ENCODE measurements around the gene COLGALT1.

The COLGALT1 gene

GRCh38 chr19:17555929-17556813 is 722 bp downstream of the COLGALT1 start:
- Histone ChIP-seq H3K9me3 (ENCODE audit: control extremely low read depth in 1 of 5, control insufficient read depth in 4 of 5, insufficient read depth in 2 of 5, low read depth in 1 of 5, low read length in 4 of 5) (no peaks in the 10 kb centered on the region), H3K27ac (ENCODE audit: insufficient read depth in 1 of 2, low read depth in 1 of 2, low read length in 2 of 2, poor library complexity in 1 of 2, severe bottlenecking in 2 of 2) (peak overlapping the region; percentile 15 to 76), H3K27me3 (replicated peaks in 2 of 5; ENCODE audit: control insufficient read depth in 4 of 5, insufficient read depth in 5 of 5, low read length in 4 of 5) (no peaks in the 10 kb centered on the region), H3K36me3 (ENCODE audit: control insufficient read depth in 4 of 4, insufficient read depth in 4 of 4, low read length in 3 of 4) (peaks cover 7 to 26% (median 14%) of the 10 kb centered on the region in 4 experiments), H3K4me3 (ENCODE audit: control insufficient read depth in 1 of 7, extremely low read depth in 1 of 7, insufficient read depth in 4 of 7, low read depth in 2 of 7, low read length in 6 of 7) (peak overlapping the region; percentile 45 to 94 (median 88)), H3K4me1 (ENCODE audit: control extremely low read depth in 1 of 4, control insufficient read depth in 4 of 4, insufficient read depth in 4 of 4, low read length in 3 of 4) (peaks cover 8 to 26% (median 16%) of the 10 kb centered on the region in 4 experiments)
- ChIA-PET POLR2A (interaction anchor here (0.7 kb wide), 1 partner anchor 10 kb away, joined by 3 read pairs; no protein-coding TSS in a partner anchor), CTCF (interaction anchor here (0.7 to 2.0 kb wide), 6 partner anchors 12 to 135 kb away, joined by 3 to 6 read pairs (median 4); no protein-coding TSS in a partner anchor)
- DNase-seq: peak in 2 of 3 donors; percentile 51 to 54
- WGBS (ENCODE audit: insufficient coverage): 10% methylated on average over 46 of the region's 46 CpGs

GRCh38 chr19:17556995-17557394 is 1.5 kb downstream of the COLGALT1 start:
- no peak for DNase-seq
- CTCF ChIA-PET: interaction anchor here (1.2 to 2.0 kb wide), 5 partner anchors 11 to 61 kb away, joined by 3 to 6 read pairs (median 5); no protein-coding TSS in a partner anchor

GRCh38 chr19:17557466-17557865 is 2.0 kb downstream of the COLGALT1 start:
- Histone ChIP-seq H3K36me3 (ENCODE audit: control insufficient read depth in 4 of 4, insufficient read depth in 4 of 4, low read length in 3 of 4) (peaks cover 7 to 39% (median 15%) of the 10 kb centered on the region in 4 experiments), H3K4me3 (ENCODE audit: control insufficient read depth in 1 of 7, extremely low read depth in 1 of 7, insufficient read depth in 4 of 7, low read depth in 2 of 7, low read length in 6 of 7) (no peak overlapping the region), H3K27ac (ENCODE audit: insufficient read depth in 1 of 2, low read depth in 1 of 2, low read length in 2 of 2, poor library complexity in 1 of 2, severe bottlenecking in 2 of 2) (no peak overlapping the region), H3K4me1 (ENCODE audit: control extremely low read depth in 1 of 4, control insufficient read depth in 4 of 4, insufficient read depth in 4 of 4, low read length in 3 of 4) (peaks cover 8 to 30% (median 21%) of the 10 kb centered on the region in 4 experiments), H3K9me3 (ENCODE audit: control extremely low read depth in 1 of 5, control insufficient read depth in 4 of 5, insufficient read depth in 2 of 5, low read depth in 1 of 5, low read length in 4 of 5) (no peaks in the 10 kb centered on the region), H3K27me3 (replicated peaks in 2 of 5; ENCODE audit: control insufficient read depth in 4 of 5, insufficient read depth in 5 of 5, low read length in 4 of 5) (no peaks in the 10 kb centered on the region)
- POLR2A ChIA-PET: no interaction called here
- CTCF ChIA-PET: interaction anchor here (1.5 to 2.0 kb wide), 3 partner anchors 11 to 17 kb away, joined by 3 to 6 read pairs (median 5); no protein-coding TSS in a partner anchor
- WGBS (ENCODE audit: insufficient coverage): 96% methylated on average over 4 of the region's 9 CpGs
- DNase-seq: no peak

More at GRCh38 chr19:17556995-17557394, 1.5 kb downstream of the COLGALT1 start:
- peak overlapping the region in 1 of 2 experiments; percentile 76 for H3K27ac ChIP-seq (ENCODE audit: insufficient read depth in 1 of 2, low read depth in 1 of 2, low read length in 2 of 2, poor library complexity in 1 of 2, severe bottlenecking in 2 of 2)
- no peaks in the 10 kb centered on the region for H3K27me3 ChIP-seq (replicated peaks in 2 of 5; ENCODE audit: control insufficient read depth in 4 of 5, insufficient read depth in 5 of 5, low read length in 4 of 5)
- peaks cover 7 to 34% (median 15%) of the 10 kb centered on the region in 4 experiments for H3K36me3 ChIP-seq (ENCODE audit: control insufficient read depth in 4 of 4, insufficient read depth in 4 of 4, low read length in 3 of 4)
- 75% methylated on average over 5 of the region's 7 CpGs for WGBS (ENCODE audit: insufficient coverage)
- no peaks in the 10 kb centered on the region for H3K9me3 ChIP-seq (ENCODE audit: control extremely low read depth in 1 of 5, control insufficient read depth in 4 of 5, insufficient read depth in 2 of 5, low read depth in 1 of 5, low read length in 4 of 5)
- peak overlapping the region in 4 of 7 experiments; percentile 78 to 94 (median 88) for H3K4me3 ChIP-seq (ENCODE audit: control insufficient read depth in 1 of 7, extremely low read depth in 1 of 7, insufficient read depth in 4 of 7, low read depth in 2 of 7, low read length in 6 of 7)
- peaks cover 8 to 26% (median 17%) of the 10 kb centered on the region in 4 experiments for H3K4me1 ChIP-seq (ENCODE audit: control extremely low read depth in 1 of 4, control insufficient read depth in 4 of 4, insufficient read depth in 4 of 4, low read length in 3 of 4)
- POLR2A ChIA-PET: interaction anchor here (0.7 kb wide), 1 partner anchor 9 kb away, joined by 3 read pairs; no protein-coding TSS in a partner anchor

- no peak overlapping the region for H3K4me3 ChIP-seq (ENCODE audit: control insufficient read depth in 1 of 7, extremely low read depth in 1 of 7, insufficient read depth in 4 of 7, low read depth in 2 of 7, low read length in 6 of 7)
- no peaks in the 10 kb centered on the region for H3K9me3 ChIP-seq (ENCODE audit: control extremely low read depth in 1 of 5, control insufficient read depth in 4 of 5, insufficient read depth in 2 of 5, low read depth in 1 of 5, low read length in 4 of 5)
- ChIA-PET CTCF (interaction anchor here (0.6 to 1.5 kb wide), 5 partner anchors 94 to 143 kb away, joined by 3 read pairs; no protein-coding TSS in a partner anchor), POLR2A (interaction anchor here (0.6 kb wide), 1 partner anchor 116 kb away, joined by 4 read pairs; no protein-coding TSS in a partner anchor)
- no peaks in the 10 kb centered on the region for H3K27me3 ChIP-seq (replicated peaks in 2 of 5; ENCODE audit: control insufficient read depth in 4 of 5, insufficient read depth in 5 of 5, low read length in 4 of 5)
- no peak overlapping the region for H3K27ac ChIP-seq (ENCODE audit: insufficient read depth in 1 of 2, low read depth in 1 of 2, low read length in 2 of 2, poor library complexity in 1 of 2, severe bottlenecking in 2 of 2)
- peaks cover 8 to 23% (median 21%) of the 10 kb centered on the region in 4 experiments for H3K4me1 ChIP-seq (ENCODE audit: control extremely low read depth in 1 of 4, control insufficient read depth in 4 of 4, insufficient read depth in 4 of 4, low read length in 3 of 4)
- WGBS (ENCODE audit: insufficient coverage): 92% methylated on average over 14 of the region's 14 CpGs
- H3K36me3 ChIP-seq (ENCODE audit: control insufficient read depth in 4 of 4, insufficient read depth in 4 of 4, low read length in 3 of 4): peaks cover 8 to 54% (median 17%) of the 10 kb centered on the region in 4 experiments
- DNase-seq: no peak
Measured at GRCh38 chr19:17560205-17560595, 4.8 kb downstream of the COLGALT1 start.

GRCh38 chr19:17562097-17562496 is 6.6 kb downstream of the COLGALT1 start:
- peaks cover 12 to 68% (median 24%) of the 10 kb centered on the region in 4 experiments for H3K36me3 ChIP-seq (ENCODE audit: control insufficient read depth in 4 of 4, insufficient read depth in 4 of 4, low read length in 3 of 4)
- POLR2A ChIA-PET: no interaction called here
- WGBS (ENCODE audit: insufficient coverage): 97% methylated on average over 3 of the region's 4 CpGs

GRCh38 chr19:17562561-17562960 is 7.1 kb downstream of the COLGALT1 start:
- 32% methylated on average over 5 of the region's 11 CpGs for WGBS (ENCODE audit: insufficient coverage)
- Histone ChIP-seq H3K4me3 (ENCODE audit: control insufficient read depth in 1 of 7, extremely low read depth in 1 of 7, insufficient read depth in 4 of 7, low read depth in 2 of 7, low read length in 6 of 7) (peak overlapping the region in 1 of 7 experiments; percentile 6), H3K27ac (ENCODE audit: insufficient read depth in 1 of 2, low read depth in 1 of 2, low read length in 2 of 2, poor library complexity in 1 of 2, severe bottlenecking in 2 of 2) (no peak overlapping the region), H3K9me3 (ENCODE audit: control extremely low read depth in 1 of 5, control insufficient read depth in 4 of 5, insufficient read depth in 2 of 5, low read depth in 1 of 5, low read length in 4 of 5) (no peaks in the 10 kb centered on the region), H3K36me3 (ENCODE audit: control insufficient read depth in 4 of 4, insufficient read depth in 4 of 4, low read length in 3 of 4) (peaks cover 12 to 72% (median 26%) of the 10 kb centered on the region in 4 experiments), H3K4me1 (ENCODE audit: control extremely low read depth in 1 of 4, control insufficient read depth in 4 of 4, insufficient read depth in 4 of 4, low read length in 3 of 4) (peaks cover 0 to 12% (median 6%) of the 10 kb centered on the region in 4 experiments), H3K27me3 (replicated peaks in 2 of 5; ENCODE audit: control insufficient read depth in 4 of 5, insufficient read depth in 5 of 5, low read length in 4 of 5) (no peaks in the 10 kb centered on the region)
- DNase-seq: peak in 2 of 3 donors; percentile 42 to 53
- CTCF ChIA-PET: interaction anchor here (1.2 kb wide), 2 partner anchors 9 to 11 kb away, joined by 4 read pairs; no protein-coding TSS in a partner anchor
- POLR2A ChIA-PET: no interaction called here

More at GRCh38 chr19:17562097-17562496, 6.6 kb downstream of the COLGALT1 start:
- Histone ChIP-seq H3K9me3 (ENCODE audit: control extremely low read depth in 1 of 5, control insufficient read depth in 4 of 5, insufficient read depth in 2 of 5, low read depth in 1 of 5, low read length in 4 of 5) (no peaks in the 10 kb centered on the region), H3K27me3 (replicated peaks in 2 of 5; ENCODE audit: control insufficient read depth in 4 of 5, insufficient read depth in 5 of 5, low read length in 4 of 5) (no peaks in the 10 kb centered on the region), H3K4me3 (ENCODE audit: control insufficient read depth in 1 of 7, extremely low read depth in 1 of 7, insufficient read depth in 4 of 7, low read depth in 2 of 7, low read length in 6 of 7) (no peak overlapping the region), H3K4me1 (ENCODE audit: control extremely low read depth in 1 of 4, control insufficient read depth in 4 of 4, insufficient read depth in 4 of 4, low read length in 3 of 4) (peaks cover under 1 to 12% (median 9%) of the 10 kb centered on the region in 4 experiments), H3K27ac (ENCODE audit: insufficient read depth in 1 of 2, low read depth in 1 of 2, low read length in 2 of 2, poor library complexity in 1 of 2, severe bottlenecking in 2 of 2) (no peak overlapping the region)
- no peak for DNase-seq
- CTCF ChIA-PET: interaction anchor here (1.2 kb wide), 2 partner anchors 10 to 11 kb away, joined by 4 read pairs; no protein-coding TSS in a partner anchor

All from common myeloid progenitor, CD34-positive (primary cell).